ENCODE data around the gene MBD4.
"Not testable (repeated sequence)": the region's sequence is repeated elsewhere in the genome, so short reads cannot be mapped to it uniquely, and the experiment has no call there.

MBD4 gene

GRCh38 chr3:129387487-129387886 is 52.3 kb downstream of the MBD4 start:
- Mint-ChIP-seq H3K4me1 (ENCODE audit: low read depth in 2 of 2) (no peaks in the 10 kb centered on the region), H3K4me3 (no peak overlapping the region), H3K9me3 (no peaks in the 10 kb centered on the region), H3K27me3 (no peaks in the 10 kb centered on the region), H3K36me3 (ENCODE audit: insufficient read depth) (peaks cover 31% of the 10 kb centered on the region), H3K27ac (peak overlapping the region in 1 of 2 donors; percentile 32)
- ATAC-seq (replicated peaks) (no peak), DNase-seq (no peak)

- Mint-ChIP-seq H3K36me3 (ENCODE audit: insufficient read depth) (peaks cover 31% of the 10 kb centered on the region), H3K27ac (peak overlapping the region in 1 of 2 donors; percentile 32), H3K4me1 (ENCODE audit: low read depth in 2 of 2) (no peaks in the 10 kb centered on the region), H3K27me3 (no peaks in the 10 kb centered on the region), H3K9me3 (no peaks in the 10 kb centered on the region), H3K4me3 (no peak overlapping the region)
- ATAC-seq (replicated peaks) (no peak), DNase-seq (no peak)
Observed at GRCh38 chr3:129386984-129387383, 52.8 kb downstream of the MBD4 start.

- not testable (repeated sequence) for H3K27me3 Mint-ChIP-seq; H3K4me1 Mint-ChIP-seq (ENCODE audit: low read depth in 2 of 2); DNase-seq; H3K4me3 Mint-ChIP-seq; ATAC-seq (replicated peaks); H3K9me3 Mint-ChIP-seq
- Mint-ChIP-seq H3K36me3 (ENCODE audit: insufficient read depth) (peaks cover 20% of the 10 kb centered on the region), H3K27ac (peak overlapping the region; percentile 7 to 49)
Observed at GRCh38 chr3:129385507-129385906, 54.2 kb downstream of the MBD4 start.

- Mint-ChIP-seq H3K4me1 (ENCODE audit: low read depth in 2 of 2) (no peaks in the 10 kb centered on the region), H3K9me3 (no peaks in the 10 kb centered on the region), H3K27ac (peak overlapping the region; percentile 7 to 49)
Observed at GRCh38 chr3:129384594-129385323, 55.0 kb downstream of the MBD4 start.

GRCh38 chr3:129384103-129384502 is 55.6 kb downstream of the MBD4 start:
- not testable (repeated sequence) for H3K4me1 Mint-ChIP-seq (ENCODE audit: low read depth in 2 of 2); H3K4me3 Mint-ChIP-seq; H3K27ac Mint-ChIP-seq; H3K27me3 Mint-ChIP-seq; ATAC-seq (replicated peaks); DNase-seq; H3K9me3 Mint-ChIP-seq
- peaks cover 18% of the 10 kb centered on the region for H3K36me3 Mint-ChIP-seq (ENCODE audit: insufficient read depth)

More at GRCh38 chr3:129384594-129385323, 55.0 kb downstream of the MBD4 start:
- Mint-ChIP-seq H3K4me3 (no peak overlapping the region), H3K36me3 (ENCODE audit: insufficient read depth) (peaks cover 18% of the 10 kb centered on the region), H3K27me3 (no peaks in the 10 kb centered on the region)
- ATAC-seq (replicated peaks) (no peak), DNase-seq (no peak)

GRCh38 chr3:129383292-129383860 is 56.4 kb downstream of the MBD4 start:
- H3K9me3 Mint-ChIP-seq = no peaks in the 10 kb centered on the region
- peaks cover 18% of the 10 kb centered on the region for H3K36me3 Mint-ChIP-seq (ENCODE audit: insufficient read depth)
- H3K27me3 Mint-ChIP-seq = no peaks in the 10 kb centered on the region
- H3K4me1 Mint-ChIP-seq (ENCODE audit: low read depth in 2 of 2) = no peaks in the 10 kb centered on the region
- no peak overlapping the region for H3K4me3 Mint-ChIP-seq
- DNase-seq (peak; percentile 33 to 48 (median 36)), ATAC-seq (replicated peaks) (peak; percentile 97)
- no peak overlapping the region for H3K27ac Mint-ChIP-seq

- no peaks in the 10 kb centered on the region for H3K27me3 Mint-ChIP-seq
- no peak overlapping the region for H3K4me3 Mint-ChIP-seq
- ATAC-seq (replicated peaks) = no peak
- peaks cover 15% of the 10 kb centered on the region for H3K36me3 Mint-ChIP-seq (ENCODE audit: insufficient read depth)
- H3K27ac Mint-ChIP-seq = no peak overlapping the region
- DNase-seq = no peak
- no peaks in the 10 kb centered on the region for H3K9me3 Mint-ChIP-seq
- no peaks in the 10 kb centered on the region for H3K4me1 Mint-ChIP-seq (ENCODE audit: low read depth in 2 of 2)
Observed at GRCh38 chr3:129382366-129382765, 57.4 kb downstream of the MBD4 start.
